Right lobe of liver (tissue), 4 donors: ENCODE data around the gene SLC17A9.

Source experiments
- CTCF ChIP-seq, 4 donors: fragments of 200-600 bp in 3 of 4; fragments of 450-650 bp in 1 of 4; IDR thresholded peaks; one replicate each; pipeline versions ENCODE4 v1.5.1 to v1.8.0; 2016 to 2022; ENCODE audit warnings: antibody characterized with exemption in 4 of 4, mild to moderate bottlenecking in 2 of 4
- POLR2A ChIP-seq: fragments of 450-650 bp; IDR thresholded peaks from one replicate; pipeline ENCODE4 v1.6.1; 2017; ENCODE audit warnings: antibody characterized with exemption, mild to moderate bottlenecking
- donor health status: DM: no; HTN: no; CAD: no.
- donor health status: DM: no; HTN: no; CAD: no.
- donor health status: DM: no; HTN: yes; CAD: no.

DNA sequence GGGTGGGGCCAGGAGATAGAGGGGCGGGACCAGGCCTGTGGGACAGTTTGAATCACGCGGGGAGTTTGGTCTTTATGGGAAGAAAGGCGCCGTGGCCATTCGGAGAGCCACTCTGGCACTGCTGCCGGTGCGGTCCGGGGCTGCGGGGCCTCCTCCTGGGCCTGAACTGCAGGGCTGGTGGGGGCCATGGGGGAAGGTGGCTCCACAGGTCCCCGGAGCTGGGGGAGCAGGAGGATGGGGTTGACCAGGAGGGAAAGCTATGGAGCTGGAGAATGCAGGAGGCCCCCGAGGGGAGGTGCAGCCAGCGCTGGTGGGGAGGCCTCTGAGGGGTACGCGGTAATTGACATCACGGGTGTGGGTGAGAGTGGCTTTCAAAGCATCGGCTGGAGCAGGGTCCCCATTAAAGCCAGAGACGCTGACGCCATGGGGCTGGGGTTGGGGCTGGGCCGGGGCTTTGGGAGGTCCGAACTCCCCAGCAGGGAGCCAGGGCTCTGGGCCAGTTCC is 56.1 kb downstream of the SLC17A9 start:
- TF ChIP-seq CTCF (IDR thresholded peaks at IDR 0.05) (no peak), POLR2A (no peak)
